ENCODE results near the gene RAB4A.

RAB4A gene

DNA sequence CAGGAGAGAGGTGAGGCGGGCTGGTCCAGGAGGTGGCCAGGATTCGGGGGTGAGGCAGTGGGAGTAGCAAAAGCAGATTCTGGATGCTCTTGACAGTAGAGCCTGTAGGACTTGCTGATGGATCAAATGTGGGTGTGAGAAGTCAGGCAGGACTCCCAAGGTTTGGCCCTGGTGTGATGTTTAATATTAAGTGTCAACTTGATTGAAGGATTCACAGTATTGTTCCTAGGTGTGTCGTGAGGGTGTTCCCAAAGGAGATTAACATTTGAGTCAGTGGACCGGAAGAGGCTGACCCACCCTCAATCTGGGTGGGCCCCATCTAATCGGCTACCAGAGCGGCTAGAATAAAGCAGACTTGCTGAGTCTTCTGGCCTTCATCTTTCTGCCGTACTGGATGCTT is 6.8 kb upstream of the RAB4A start:
- no peaks in the 10 kb centered on the region for H3K27me3 ChIP-seq
- TF ChIP-seq, protein P1, sequence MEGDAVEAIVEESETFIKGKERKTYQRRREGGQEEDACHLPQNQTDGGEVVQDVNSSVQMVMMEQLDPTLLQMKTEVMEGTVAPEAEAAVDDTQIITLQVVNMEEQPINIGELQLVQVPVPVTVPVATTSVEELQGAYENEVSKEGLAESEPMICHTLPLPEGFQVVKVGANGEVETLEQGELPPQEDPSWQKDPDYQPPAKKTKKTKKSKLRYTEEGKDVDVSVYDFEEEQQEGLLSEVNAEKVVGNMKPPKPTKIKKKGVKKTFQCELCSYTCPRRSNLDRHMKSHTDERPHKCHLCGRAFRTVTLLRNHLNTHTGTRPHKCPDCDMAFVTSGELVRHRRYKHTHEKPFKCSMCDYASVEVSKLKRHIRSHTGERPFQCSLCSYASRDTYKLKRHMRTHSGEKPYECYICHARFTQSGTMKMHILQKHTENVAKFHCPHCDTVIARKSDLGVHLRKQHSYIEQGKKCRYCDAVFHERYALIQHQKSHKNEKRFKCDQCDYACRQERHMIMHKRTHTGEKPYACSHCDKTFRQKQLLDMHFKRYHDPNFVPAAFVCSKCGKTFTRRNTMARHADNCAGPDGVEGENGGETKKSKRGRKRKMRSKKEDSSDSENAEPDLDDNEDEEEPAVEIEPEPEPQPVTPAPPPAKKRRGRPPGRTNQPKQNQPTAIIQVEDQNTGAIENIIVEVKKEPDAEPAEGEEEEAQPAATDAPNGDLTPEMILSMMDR (IDR thresholded peaks at IDR 0.05; ENCODE audit: low read depth, low read length): no peak
- H3K9me3 ChIP-seq: no peaks in the 10 kb centered on the region
- DNase-seq: no peak
- H3K4me1 ChIP-seq: no peaks in the 10 kb centered on the region
- no peaks in the 10 kb centered on the region for H3K36me3 ChIP-seq
- no peak overlapping the region for H3K4me3 ChIP-seq (ENCODE audit: low read depth, low read length)

DNA sequence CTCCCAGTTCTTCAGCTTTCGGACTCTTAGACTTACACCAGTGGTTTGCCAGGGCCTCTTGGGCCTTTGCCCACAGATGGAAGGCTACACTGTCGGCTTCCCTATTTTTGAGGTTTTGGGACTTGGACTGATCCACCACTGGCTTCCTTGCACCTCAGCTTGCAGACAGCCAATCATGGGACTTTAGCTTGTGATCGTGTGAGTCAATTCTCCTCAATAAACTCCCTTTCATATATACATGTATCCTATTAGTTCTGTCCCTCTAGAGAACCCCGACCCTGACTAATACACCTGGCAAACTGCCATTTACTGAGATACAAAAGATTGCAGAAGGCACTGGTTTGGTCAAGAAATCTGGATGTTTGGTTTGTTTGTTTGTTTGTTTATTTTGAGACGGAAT is 6.4 kb upstream of the RAB4A start:
- Histone ChIP-seq H3K27me3 (no peaks in the 10 kb centered on the region), H3K9me3 (no peaks in the 10 kb centered on the region), H3K4me3 (ENCODE audit: low read depth, low read length) (no peak overlapping the region), H3K36me3 (no peaks in the 10 kb centered on the region), H3K4me1 (no peaks in the 10 kb centered on the region)
- TF ChIP-seq, protein P1 (IDR thresholded peaks at IDR 0.05; ENCODE audit: low read depth, low read length): no peak
- no peak for DNase-seq

DNA sequence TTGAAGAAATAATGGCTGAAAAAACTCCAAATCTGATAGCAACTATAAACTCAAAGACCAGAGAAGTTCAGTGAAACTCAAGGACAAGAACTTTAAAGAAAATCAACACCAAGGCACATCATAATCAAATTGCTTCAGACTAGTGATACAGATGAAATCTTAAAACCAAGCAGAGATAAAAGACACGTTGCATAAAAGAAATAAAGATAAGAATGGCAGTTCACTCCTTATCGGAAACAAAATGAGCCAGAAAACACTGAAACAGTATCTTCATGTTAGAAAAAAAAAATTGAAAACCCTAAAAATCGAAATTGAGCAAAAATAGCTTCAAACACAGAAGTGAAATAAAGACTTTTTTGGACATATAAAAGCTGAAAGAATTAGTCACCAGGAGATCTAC is 4.6 kb upstream of the RAB4A start:
- DNase-seq: no peak
- Histone ChIP-seq H3K4me3 (ENCODE audit: low read depth, low read length) (no peak overlapping the region), H3K4me1 (no peaks in the 10 kb centered on the region), H3K36me3 (no peaks in the 10 kb centered on the region), H3K9me3 (peaks cover 5% of the 10 kb centered on the region), H3K27me3 (no peaks in the 10 kb centered on the region)
- TF ChIP-seq, protein P1 (IDR thresholded peaks at IDR 0.05; ENCODE audit: low read depth, low read length): no peak

DNA sequence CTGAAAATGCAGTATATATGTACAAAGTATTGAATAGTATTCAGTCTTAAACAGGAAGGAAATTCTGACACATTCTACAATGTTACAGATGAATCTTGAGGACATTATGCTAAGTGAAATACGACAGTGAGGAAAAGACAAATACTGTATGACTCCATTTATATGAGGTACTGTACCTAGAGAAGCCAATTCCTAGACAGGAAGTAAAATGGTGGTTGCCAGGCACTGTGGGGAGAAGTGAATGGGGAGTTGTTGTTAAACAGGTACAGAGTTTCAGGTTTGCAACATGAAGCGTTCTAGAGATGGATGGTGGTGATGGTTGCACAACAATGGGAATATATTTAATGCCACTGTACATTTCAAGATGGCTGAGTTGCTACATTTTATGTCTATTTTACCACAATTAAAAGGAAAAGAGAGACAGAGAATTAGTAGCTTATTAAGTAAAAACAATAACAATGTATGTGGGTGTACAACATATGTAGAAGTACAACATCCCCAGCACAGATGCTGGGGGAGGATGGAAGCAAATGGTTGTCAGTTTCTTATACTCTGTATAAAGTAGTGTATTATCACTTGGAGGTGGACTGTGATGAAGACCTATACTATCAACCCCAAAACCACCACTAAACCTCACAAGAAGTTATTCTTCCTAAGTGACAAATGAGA is 3.9 kb upstream of the RAB4A start:
- Histone ChIP-seq H3K4me3 (ENCODE audit: low read depth, low read length) (no peak overlapping the region), H3K9me3 (peaks cover 5% of the 10 kb centered on the region), H3K36me3 (no peaks in the 10 kb centered on the region), H3K4me1 (no peaks in the 10 kb centered on the region), H3K27me3 (no peaks in the 10 kb centered on the region)
- TF ChIP-seq, protein P1 (IDR thresholded peaks at IDR 0.05; ENCODE audit: low read depth, low read length): no peak
- no peak for DNase-seq

DNA sequence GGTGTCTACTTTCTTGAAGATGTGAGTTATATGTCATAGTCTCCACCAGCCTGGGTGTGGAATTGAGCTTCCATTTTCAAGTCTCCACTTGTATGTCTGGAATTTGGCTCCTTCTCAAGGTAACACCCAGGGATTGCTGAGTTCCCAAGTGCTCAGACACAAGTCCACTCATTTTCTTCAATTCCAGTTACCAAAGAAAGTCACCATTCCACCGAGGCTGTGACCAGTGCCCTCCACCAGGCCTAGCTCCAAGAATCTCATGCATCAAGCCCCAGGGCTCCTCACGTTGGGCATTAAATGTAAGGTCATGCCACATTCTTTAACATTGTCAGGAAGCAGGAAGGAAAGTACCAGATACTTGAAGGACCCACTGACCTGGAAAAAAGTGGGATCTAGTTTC is 2.4 kb upstream of the RAB4A start:
- TF ChIP-seq, protein P1 (IDR thresholded peaks at IDR 0.05; ENCODE audit: low read depth, low read length): no peak
- Histone ChIP-seq H3K4me3 (ENCODE audit: low read depth, low read length) (no peak overlapping the region), H3K36me3 (no peaks in the 10 kb centered on the region), H3K9me3 (peaks cover 5% of the 10 kb centered on the region), H3K4me1 (no peaks in the 10 kb centered on the region), H3K27me3 (no peaks in the 10 kb centered on the region)
- DNase-seq: no peak

DNA sequence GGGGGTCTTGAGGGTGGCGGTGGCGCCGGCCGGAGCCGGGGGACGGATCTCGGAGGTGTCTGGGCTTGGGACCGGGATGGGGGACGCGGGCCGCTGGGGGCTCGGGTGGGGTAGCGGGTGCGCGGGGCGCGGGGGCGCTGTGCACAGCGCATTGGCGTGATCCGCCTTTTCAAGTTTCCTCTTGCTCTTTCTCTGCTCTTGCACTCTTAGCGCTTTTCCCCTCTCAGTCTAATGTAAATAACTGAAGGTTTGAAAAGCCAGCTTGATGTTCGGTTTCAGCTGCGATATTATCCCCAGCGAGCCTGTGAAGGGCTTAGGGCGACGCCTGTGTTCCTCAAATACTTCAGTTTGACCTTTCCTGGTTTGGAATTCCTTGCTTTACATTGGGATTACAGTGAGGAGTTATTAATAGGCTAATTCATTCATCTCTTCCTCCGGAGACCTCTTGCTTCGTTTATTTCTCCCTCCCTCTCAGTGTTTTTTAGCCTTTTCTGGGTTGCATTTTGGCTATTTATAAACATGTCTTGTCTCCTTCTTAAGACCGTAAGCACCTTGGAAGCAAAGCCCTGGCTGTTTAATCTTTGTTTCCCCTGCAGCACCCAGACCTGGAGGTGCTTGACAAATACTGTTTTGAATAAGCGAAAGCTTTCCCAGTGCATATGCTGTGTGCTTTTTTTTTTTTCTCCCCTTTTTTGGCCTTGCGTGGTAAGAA is 693 bp downstream of the RAB4A start:
- Histone ChIP-seq H3K36me3 (no peaks in the 10 kb centered on the region), H3K9me3 (peaks cover 5% of the 10 kb centered on the region), H3K4me3 (ENCODE audit: low read depth, low read length) (peak overlapping the region; percentile 86), H3K27me3 (no peaks in the 10 kb centered on the region), H3K4me1 (no peaks in the 10 kb centered on the region)
- TF ChIP-seq, protein P1 (IDR thresholded peaks at IDR 0.05; ENCODE audit: low read depth, low read length): peak; percentile 24; the same call in 1 of the 2 replicates
- DNase-seq: no peak
